HepG2 (cell line): Measurements from ENCODE around the gene TRAPPC4. TPM values are rescaled to one million over a fixed set of nuclear protein-coding genes. Genes with fewer than 3 reads are reported as not detected.

ENCODE experiments used
- CC2D1A ChIP-seq: sonication (generic); formaldehyde crosslinking; IDR thresholded peaks from 2 replicates; pipeline ENCODE4 v1.8.1; 2023; ENCODE audit warnings: mild to moderate bottlenecking, missing genetic modification reagents
- CCDC6 ChIP-seq: sonication (generic); formaldehyde crosslinking; IDR thresholded peaks from 2 replicates; pipeline ENCODE4 v1.8.1; 2022; ENCODE audit warnings: mild to moderate bottlenecking, missing genetic modification reagents, moderate library complexity
- DZIP1 ChIP-seq: sonication (generic); formaldehyde crosslinking; IDR thresholded peaks from 2 replicates; pipeline ENCODE4 v1.5.0; 2020; ENCODE audit warnings: mild to moderate bottlenecking, missing genetic modification reagents
- ERF ChIP-seq: IDR thresholded peaks from 2 replicates; pipeline ENCODE4 v1.6.1; 2018; ENCODE audit warnings: missing biosample characterization, missing genetic modification reagents
- HNRNPLL ChIP-seq: fragments of 200-400 bp; formaldehyde crosslinking; IDR thresholded peaks from 2 replicates; pipeline ENCODE4 v1.6.1; 2017; ENCODE audit warnings: mild to moderate bottlenecking, low read depth, low read length; ENCODE audit not compliant: poor library complexity, severe bottlenecking
- MATR3 ChIP-seq: sonication (generic); formaldehyde crosslinking; IDR thresholded peaks from 2 replicates; pipeline ENCODE4 v1.4.0; 2020; ENCODE audit warnings: missing genetic modification reagents
- MEIS1 ChIP-seq: sonication (generic); formaldehyde crosslinking; IDR thresholded peaks from 2 replicates; pipeline ENCODE4 v1.9.0; 2021; ENCODE audit warnings: mild to moderate bottlenecking, missing genetic modification reagents, moderate library complexity, borderline replicate concordance
- MXI1 ChIP-seq: IDR thresholded peaks from 3 replicates; pipeline ENCODE4 v1.6.1; 2012; ENCODE audit warnings: low read depth, low read length, inconsistent platforms, borderline replicate concordance
- ZNF558 ChIP-seq: sonication (generic); formaldehyde crosslinking; IDR thresholded peaks from 2 replicates; pipeline ENCODE4 v1.9.0; 2022; ENCODE audit warnings: mild to moderate bottlenecking, missing genetic modification reagents, borderline replicate concordance
- ZNF891 ChIP-seq: sonication (generic); formaldehyde crosslinking; IDR thresholded peaks from 2 replicates; pipeline ENCODE4 v1.5.0; 2020; ENCODE audit warnings: mild to moderate bottlenecking, missing genetic modification reagents
- ZXDC ChIP-seq: sonication (generic); formaldehyde crosslinking; IDR thresholded peaks from 2 replicates; pipeline ENCODE4 v1.5.0; 2020; ENCODE audit warnings: mild to moderate bottlenecking, missing genetic modification reagents
- polyA plus RNA-seq, 8 experiments: library from polyadenylated mRNA; depleted of rRNA in 3 of 8; stranded (reverse) in 7 of 8; unstranded in 1 of 8; fragments of >200 nt; fragmentation: Illumina TruSeq in 4 of 8; extraction: Trizol in 4 of 8; gene quantifications; 2 replicates each; pipeline versions ENCODE4 v1.2.1 to v1.2.3, GENCODE V29; 2011 to 2016; ENCODE audit warnings: low read depth in 4 of 8, missing spikeins in 1 of 8, mixed read lengths in 1 of 8; ENCODE audit not compliant: insufficient read depth in 1 of 8
- total RNA-seq, 5 experiments: library from RNA; depleted of rRNA; stranded (reverse); fragments of >200 nt; fragmentation: Illumina TruSeq; extraction: Trizol; gene quantifications; 2 replicates each; pipeline ENCODE4 v1.2.3, GENCODE V29; 2016; ENCODE audit warnings: low read depth in 1 of 5
- TF ChIP-seq, protein P1 (sequence below): IDR thresholded peaks from 2 replicates; pipeline ENCODE4 v1.6.1; 2016; ENCODE audit warnings: low read depth, missing genetic modification reagents, missing compliant biosample characterization
- TF ChIP-seq, protein P2 (sequence below): fragments of 450-650 bp; IDR thresholded peaks from 2 replicates; pipeline ENCODE4 v1.6.1; 2016
- TF ChIP-seq, protein P3 (sequence below): sonication (generic); formaldehyde crosslinking; IDR thresholded peaks from 2 replicates; pipeline ENCODE4 v1.4.0; 2020; ENCODE audit warnings: missing genetic modification reagents

Gene TRAPPC4
- total and polyA plus RNA-seq, 2 of the 13 experiments (the other 11 are each of a cell fraction or from before 2014, with no cell fraction given) = 97.4 to 140 TPM

DNA sequence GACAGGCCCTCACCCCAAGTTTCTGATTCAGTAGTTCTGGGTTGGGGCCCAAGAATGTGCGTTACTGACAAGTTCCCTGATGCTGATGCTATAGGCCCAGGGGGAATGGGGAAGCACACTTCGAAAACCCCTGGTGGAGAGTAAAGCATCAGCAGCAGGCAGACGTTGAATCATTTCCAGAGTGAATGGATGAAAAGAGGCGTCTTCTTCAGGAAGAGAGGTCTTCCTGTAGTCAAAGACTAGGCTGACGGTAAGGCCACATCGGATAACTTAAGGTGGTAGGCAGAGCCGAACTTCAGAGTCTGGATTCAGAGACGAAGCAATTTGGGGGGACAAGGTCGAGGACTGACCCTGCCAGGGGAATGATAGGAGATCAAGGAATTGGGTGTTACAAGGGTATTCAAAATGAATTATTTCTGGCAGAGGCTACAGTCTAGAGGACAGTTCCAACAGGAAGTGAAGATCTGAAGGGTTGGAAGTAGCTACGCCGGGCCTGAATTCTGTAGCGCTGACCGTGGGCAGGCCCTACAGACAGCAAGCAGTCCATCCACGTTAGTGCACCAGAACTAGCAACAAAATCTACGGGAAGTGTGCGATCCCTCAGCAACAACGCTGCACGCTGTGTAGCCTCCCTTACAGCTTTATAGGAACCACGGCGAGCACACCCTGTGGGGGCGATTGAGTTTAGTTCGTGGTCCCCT lies 21.5 kb upstream of the TRAPPC4 start (continued):
- TF ChIP-seq MXI1 = no peak
- 0 out of 2 replicates have a peak, but pooled peaks have one; percentile 33 for TF ChIP-seq CCDC6 (CRISPR knock-in tag)
- TF ChIP-seq ZNF891 (CRISPR knock-in tag) = no peak
- TF ChIP-seq, protein P1, sequence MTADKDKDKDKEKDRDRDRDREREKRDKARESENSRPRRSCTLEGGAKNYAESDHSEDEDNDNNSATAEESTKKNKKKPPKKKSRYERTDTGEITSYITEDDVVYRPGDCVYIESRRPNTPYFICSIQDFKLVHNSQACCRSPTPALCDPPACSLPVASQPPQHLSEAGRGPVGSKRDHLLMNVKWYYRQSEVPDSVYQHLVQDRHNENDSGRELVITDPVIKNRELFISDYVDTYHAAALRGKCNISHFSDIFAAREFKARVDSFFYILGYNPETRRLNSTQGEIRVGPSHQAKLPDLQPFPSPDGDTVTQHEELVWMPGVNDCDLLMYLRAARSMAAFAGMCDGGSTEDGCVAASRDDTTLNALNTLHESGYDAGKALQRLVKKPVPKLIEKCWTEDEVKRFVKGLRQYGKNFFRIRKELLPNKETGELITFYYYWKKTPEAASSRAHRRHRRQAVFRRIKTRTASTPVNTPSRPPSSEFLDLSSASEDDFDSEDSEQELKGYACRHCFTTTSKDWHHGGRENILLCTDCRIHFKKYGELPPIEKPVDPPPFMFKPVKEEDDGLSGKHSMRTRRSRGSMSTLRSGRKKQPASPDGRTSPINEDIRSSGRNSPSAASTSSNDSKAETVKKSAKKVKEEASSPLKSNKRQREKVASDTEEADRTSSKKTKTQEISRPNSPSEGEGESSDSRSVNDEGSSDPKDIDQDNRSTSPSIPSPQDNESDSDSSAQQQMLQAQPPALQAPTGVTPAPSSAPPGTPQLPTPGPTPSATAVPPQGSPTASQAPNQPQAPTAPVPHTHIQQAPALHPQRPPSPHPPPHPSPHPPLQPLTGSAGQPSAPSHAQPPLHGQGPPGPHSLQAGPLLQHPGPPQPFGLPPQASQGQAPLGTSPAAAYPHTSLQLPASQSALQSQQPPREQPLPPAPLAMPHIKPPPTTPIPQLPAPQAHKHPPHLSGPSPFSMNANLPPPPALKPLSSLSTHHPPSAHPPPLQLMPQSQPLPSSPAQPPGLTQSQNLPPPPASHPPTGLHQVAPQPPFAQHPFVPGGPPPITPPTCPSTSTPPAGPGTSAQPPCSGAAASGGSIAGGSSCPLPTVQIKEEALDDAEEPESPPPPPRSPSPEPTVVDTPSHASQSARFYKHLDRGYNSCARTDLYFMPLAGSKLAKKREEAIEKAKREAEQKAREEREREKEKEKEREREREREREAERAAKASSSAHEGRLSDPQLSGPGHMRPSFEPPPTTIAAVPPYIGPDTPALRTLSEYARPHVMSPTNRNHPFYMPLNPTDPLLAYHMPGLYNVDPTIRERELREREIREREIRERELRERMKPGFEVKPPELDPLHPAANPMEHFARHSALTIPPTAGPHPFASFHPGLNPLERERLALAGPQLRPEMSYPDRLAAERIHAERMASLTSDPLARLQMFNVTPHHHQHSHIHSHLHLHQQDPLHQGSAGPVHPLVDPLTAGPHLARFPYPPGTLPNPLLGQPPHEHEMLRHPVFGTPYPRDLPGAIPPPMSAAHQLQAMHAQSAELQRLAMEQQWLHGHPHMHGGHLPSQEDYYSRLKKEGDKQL (CRISPR knock-in tag) = no peak
- TF ChIP-seq, protein P2, sequence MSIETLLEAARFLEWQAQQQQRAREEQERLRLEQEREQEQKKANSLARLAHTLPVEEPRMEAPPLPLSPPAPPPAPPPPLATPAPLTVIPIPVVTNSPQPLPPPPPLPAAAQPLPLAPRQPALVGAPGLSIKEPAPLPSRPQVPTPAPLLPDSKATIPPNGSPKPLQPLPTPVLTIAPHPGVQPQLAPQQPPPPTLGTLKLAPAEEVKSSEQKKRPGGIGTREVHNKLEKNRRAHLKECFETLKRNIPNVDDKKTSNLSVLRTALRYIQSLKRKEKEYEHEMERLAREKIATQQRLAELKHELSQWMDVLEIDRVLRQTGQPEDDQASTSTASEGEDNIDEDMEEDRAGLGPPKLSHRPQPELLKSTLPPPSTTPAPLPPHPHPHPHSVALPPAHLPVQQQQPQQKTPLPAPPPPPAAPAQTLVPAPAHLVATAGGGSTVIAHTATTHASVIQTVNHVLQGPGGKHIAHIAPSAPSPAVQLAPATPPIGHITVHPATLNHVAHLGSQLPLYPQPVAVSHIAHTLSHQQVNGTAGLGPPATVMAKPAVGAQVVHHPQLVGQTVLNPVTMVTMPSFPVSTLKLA = no peak
- no peak for TF ChIP-seq ZXDC (CRISPR knock-in tag)
- TF ChIP-seq, protein P3, sequence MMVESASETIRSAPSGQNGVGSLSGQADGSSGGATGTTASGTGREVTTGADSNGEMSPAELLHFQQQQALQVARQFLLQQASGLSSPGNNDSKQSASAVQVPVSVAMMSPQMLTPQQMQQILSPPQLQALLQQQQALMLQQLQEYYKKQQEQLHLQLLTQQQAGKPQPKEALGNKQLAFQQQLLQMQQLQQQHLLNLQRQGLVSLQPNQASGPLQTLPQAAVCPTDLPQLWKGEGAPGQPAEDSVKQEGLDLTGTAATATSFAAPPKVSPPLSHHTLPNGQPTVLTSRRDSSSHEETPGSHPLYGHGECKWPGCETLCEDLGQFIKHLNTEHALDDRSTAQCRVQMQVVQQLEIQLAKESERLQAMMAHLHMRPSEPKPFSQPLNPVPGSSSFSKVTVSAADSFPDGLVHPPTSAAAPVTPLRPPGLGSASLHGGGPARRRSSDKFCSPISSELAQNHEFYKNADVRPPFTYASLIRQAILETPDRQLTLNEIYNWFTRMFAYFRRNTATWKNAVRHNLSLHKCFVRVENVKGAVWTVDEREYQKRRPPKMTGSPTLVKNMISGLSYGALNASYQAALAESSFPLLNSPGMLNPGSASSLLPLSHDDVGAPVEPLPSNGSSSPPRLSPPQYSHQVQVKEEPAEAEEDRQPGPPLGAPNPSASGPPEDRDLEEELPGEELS (CRISPR knock-in tag) = no peak; the same call in 1 of the 2 replicates
- TF ChIP-seq ZNF558 (CRISPR knock-in tag) = no peak
- TF ChIP-seq HNRNPLL = no peak
- no peak for TF ChIP-seq MEIS1 (CRISPR knock-in tag)
- no peak for TF ChIP-seq ERF (CRISPR knock-in tag)
- TF ChIP-seq MATR3 (CRISPR knock-in tag) = no peak
- TF ChIP-seq CC2D1A (CRISPR knock-in tag) = no peak
- no peak for TF ChIP-seq DZIP1
